Epithelial cell of proximal tubule (primary cell): ENCODE results near the gene DOK3. TPM values are rescaled to one million over a fixed set of nuclear protein-coding genes. Genes with fewer than 3 reads are reported as not detected.

Experiments used
- DNase-seq: peaks from one replicate; pipeline ENCODE4 v3.0.0-alpha.2; 2011; ENCODE audit warnings: low read depth
- H3K4me3 ChIP-seq: 2 replicates; pipeline ENCODE4 v1.5.1; 2011; ENCODE audit warnings: low read depth, mild to moderate bottlenecking, low read length
- total RNA-seq: library from RNA; depleted of rRNA; stranded (reverse); fragments of >200 nt; gene quantifications from 2 replicates; pipeline ENCODE4 v1.2.3, GENCODE V29; 2015
- TF ChIP-seq, protein P1 (sequence below): conservative IDR thresholded peaks from 2 replicates; pipeline ENCODE4 v1.5.1; 2012; ENCODE audit warnings: low read depth, mild to moderate bottlenecking, low read length

Gene DOK3
- total RNA-seq, 1 donor from 2014 or later = 1.5 TPM

DNA sequence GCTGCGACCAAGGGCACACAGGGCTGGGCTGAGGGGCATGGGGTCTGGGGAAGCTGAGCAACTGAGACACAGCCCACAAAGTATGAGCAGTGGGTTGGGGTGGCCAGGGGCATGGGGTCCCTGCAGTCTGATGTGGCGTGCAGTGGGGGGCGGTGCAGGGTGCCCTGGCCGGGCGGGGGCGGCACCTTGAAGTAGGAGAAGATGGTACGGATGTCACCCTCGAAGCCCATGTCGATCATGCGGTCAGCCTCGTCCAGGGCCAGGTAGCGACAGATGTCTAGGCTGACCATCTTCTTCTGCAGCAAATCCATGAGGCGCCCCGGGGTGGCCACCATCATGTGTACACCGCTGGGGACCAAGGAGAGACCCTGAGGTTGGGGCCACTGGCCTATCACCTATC, 3.9 kb upstream of the DOK3 start:
- H3K4me3 ChIP-seq = no peak overlapping the region
- DNase-seq = no peak
- TF ChIP-seq, protein P1, sequence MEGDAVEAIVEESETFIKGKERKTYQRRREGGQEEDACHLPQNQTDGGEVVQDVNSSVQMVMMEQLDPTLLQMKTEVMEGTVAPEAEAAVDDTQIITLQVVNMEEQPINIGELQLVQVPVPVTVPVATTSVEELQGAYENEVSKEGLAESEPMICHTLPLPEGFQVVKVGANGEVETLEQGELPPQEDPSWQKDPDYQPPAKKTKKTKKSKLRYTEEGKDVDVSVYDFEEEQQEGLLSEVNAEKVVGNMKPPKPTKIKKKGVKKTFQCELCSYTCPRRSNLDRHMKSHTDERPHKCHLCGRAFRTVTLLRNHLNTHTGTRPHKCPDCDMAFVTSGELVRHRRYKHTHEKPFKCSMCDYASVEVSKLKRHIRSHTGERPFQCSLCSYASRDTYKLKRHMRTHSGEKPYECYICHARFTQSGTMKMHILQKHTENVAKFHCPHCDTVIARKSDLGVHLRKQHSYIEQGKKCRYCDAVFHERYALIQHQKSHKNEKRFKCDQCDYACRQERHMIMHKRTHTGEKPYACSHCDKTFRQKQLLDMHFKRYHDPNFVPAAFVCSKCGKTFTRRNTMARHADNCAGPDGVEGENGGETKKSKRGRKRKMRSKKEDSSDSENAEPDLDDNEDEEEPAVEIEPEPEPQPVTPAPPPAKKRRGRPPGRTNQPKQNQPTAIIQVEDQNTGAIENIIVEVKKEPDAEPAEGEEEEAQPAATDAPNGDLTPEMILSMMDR = no peak

- no peak for DNase-seq
- H3K4me3 ChIP-seq = no peak overlapping the region
- TF ChIP-seq, protein P1 = no peak
These were observed 3.2 kb upstream of the DOK3 start for GRCh38 chr5:177512736-177513380.

- H3K4me3 ChIP-seq = no peak overlapping the region
- TF ChIP-seq, protein P1 = no peak
- no peak for DNase-seq
These were observed 2.4 kb upstream of the DOK3 start for GRCh38 chr5:177511796-177512675.

DNA sequence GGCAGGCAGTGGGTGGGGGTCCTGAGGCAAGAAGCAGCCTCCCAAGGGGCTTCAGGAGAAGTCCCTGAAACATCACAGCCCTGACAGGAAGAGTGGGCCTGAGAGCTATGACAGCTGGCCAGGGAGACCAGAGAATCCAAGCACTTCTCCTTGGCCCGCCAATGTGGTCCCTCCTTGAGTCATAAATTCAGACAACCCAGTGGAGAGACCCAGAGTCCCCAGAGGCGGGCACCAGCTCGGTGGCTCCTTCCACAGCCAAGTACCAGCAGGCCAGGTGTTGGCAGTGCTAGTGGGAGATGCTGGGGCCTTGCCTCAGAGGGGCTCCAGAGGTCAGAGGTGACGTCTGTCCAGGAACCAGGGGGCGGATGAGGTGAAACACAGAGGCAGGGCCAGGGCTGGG, 1.6 kb upstream of the DOK3 start:
- TF ChIP-seq, protein P1 = no peak
- DNase-seq = no peak
- no peak overlapping the region for H3K4me3 ChIP-seq

DNA sequence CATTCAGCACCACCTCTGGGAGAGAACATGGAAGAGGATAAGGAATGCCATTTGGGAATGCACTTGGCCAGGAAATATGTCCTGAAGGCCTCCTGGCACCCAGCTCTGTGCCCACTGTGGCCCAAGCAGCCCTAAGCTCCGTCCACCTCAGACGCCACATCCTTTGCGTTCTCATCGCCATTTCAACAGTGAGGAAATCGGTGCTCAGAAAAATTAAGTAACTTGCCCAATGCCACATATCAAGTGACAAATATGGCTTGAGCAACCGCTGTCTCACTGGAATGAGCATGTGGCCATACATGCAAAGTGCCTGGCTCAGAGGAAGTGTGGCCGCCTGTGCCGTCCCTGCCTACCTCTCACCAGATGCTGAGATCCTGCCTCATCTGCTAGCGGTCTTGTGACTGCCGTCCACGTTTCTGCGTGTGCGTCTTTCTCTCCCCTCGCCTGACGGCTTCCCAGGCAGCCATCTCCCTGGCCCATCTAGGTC, 984 bp upstream of the DOK3 start:
- H3K4me3 ChIP-seq = no peak overlapping the region
- no peak for DNase-seq
- TF ChIP-seq, protein P1 = no peak

DNA sequence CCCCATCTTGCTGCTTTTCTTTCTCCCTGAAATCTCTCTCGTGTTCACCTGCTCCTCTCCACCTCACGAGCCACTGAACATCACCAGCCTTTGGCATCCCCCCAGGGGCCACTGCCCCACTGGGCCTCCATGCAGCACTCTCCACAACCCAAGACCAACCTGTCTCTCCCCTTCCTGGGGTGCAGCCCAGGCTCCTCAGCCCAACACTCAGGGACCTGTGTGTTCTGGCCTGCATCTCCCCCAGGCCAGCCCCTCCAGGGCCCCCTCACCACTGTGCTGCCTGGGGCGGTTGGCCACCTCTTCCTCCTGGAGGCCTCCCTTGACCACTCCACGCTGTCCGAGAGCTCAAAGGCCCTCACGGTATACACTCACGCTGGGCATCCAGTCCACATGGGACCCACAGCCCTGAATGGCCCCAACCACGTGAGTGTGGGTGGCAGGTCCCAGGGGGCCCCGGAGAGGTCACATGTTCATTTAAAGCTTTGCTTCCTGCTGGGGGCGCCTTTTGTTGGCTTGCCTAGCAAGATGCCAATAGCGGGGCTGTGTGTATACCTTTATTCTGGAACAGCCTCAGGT, 453 bp upstream of the DOK3 start:
- no peak overlapping the region for H3K4me3 ChIP-seq
- TF ChIP-seq, protein P1 = no peak
- DNase-seq = no peak
